GM12872 (cell line): ENCODE results near the gene MAPK8.

ENCODE experiments used
- TF ChIP-seq, protein P1 (sequence below): IDR thresholded peaks from 3 replicates; pipeline ENCODE4 v1.5.1; 2011; ENCODE audit warnings: low read depth, mild to moderate bottlenecking, low read length, moderate library complexity; ENCODE audit not compliant: insufficient read depth

The MAPK8 gene

DNA sequence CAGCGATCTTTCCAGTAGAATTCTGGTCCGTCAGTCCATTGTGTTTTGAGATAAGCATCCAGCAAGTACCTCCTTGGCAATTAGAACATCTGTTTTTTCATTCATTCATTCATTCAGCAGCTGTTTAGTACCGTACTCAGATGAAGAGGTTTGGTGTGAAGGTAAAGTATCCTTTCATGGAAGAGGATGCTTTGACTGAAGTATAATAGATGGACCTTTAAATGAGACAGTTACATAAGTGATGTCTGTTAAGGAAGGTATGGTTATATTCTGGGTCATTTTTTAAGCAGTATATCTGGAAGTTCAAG, 1.2 kb downstream of the MAPK8 start:
- TF ChIP-seq, protein P1, sequence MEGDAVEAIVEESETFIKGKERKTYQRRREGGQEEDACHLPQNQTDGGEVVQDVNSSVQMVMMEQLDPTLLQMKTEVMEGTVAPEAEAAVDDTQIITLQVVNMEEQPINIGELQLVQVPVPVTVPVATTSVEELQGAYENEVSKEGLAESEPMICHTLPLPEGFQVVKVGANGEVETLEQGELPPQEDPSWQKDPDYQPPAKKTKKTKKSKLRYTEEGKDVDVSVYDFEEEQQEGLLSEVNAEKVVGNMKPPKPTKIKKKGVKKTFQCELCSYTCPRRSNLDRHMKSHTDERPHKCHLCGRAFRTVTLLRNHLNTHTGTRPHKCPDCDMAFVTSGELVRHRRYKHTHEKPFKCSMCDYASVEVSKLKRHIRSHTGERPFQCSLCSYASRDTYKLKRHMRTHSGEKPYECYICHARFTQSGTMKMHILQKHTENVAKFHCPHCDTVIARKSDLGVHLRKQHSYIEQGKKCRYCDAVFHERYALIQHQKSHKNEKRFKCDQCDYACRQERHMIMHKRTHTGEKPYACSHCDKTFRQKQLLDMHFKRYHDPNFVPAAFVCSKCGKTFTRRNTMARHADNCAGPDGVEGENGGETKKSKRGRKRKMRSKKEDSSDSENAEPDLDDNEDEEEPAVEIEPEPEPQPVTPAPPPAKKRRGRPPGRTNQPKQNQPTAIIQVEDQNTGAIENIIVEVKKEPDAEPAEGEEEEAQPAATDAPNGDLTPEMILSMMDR: no peak

DNA sequence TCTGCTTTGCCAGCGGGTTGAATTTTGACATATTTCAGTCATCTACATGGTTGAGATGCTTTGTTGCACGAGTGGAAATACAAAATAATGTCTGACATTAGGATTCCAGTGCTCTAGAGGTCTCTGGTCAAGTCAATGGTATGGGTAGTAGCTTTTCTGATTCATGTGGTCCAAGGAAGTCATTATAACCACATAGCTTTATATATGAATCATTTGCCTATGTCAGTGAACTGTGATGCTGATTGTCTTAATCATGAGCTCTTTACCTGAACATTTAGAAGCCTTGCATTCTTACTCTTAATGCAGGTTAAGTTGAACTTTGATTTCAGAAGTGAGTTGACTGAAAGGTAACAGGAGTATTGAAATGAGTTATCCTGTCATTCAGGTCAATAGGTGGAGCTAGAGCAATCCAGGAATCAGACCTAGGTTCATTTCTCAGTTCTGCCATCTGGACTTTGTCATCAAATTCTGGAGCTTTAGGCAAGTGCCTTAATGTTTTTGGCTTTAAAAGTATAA, 3.3 kb downstream of the MAPK8 start:
- TF ChIP-seq, protein P1: peak; percentile 48

DNA sequence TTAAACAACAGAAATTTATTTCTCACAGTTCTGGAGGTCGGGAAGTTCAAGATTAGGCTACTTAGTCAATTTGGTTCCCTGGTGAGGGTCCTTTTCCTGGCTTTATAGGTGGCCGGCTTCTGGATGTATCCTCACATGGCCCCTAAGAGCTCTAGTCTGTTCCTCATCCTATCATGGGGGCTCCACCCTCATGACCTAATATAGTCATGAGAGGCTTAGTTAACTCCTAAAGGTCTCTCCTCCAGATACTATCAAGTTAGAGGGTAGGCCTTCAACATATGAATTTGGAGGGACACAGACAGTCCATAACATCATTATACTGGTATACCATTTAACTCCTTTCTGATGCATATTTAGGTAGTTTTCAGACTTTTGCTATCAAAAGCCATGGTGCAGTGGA, 7.6 kb downstream of the MAPK8 start:
- TF ChIP-seq, protein P1: no peak

DNA sequence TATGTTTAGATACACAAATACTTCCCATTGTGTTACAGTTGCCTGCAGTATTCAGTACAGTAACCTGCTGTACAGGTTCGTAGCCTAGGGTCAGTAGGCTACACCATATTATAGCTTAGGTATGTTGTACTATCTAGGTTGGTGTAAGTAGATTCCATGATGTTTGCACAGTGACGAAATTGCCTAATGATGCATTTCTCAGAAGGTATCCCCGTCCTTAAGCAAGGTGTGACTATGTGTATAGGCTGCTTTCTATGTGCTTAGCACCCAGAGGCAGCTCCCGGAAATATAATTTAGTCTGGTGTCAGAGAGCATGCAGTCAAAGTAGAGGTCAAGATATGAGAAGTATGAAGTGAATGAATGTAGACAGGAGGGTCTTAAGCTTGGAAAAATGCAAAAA, 9.8 kb downstream of the MAPK8 start:
- TF ChIP-seq, protein P1: no peak

GRCh38 chr10:48317321-48317990, 11.0 kb downstream of the MAPK8 start:
- TF ChIP-seq, protein P1: no peak

- TF ChIP-seq, protein P1: no peak
Observed at GRCh38 chr10:48322017-48322416, 15.5 kb downstream of the MAPK8 start.

GRCh38 chr10:48324580-48324979, 18.1 kb downstream of the MAPK8 start:
- TF ChIP-seq, protein P1: no peak

GRCh38 chr10:48330269-48330668, 23.8 kb downstream of the MAPK8 start:
- TF ChIP-seq, protein P1: no peak
